DND-41 (cell line): Measurements from ENCODE around the gene MYH7.

Experiments
- EZH2 ChIP-seq: IDR thresholded peaks from 3 replicates; pipeline ENCODE4 v1.6.1; 2012; ENCODE audit warnings: borderline replicate concordance, low read depth, mild to moderate bottlenecking, moderate library complexity, low read length, inconsistent platforms; ENCODE audit not compliant: severe bottlenecking
- TF ChIP-seq, protein P1 (sequence below): IDR thresholded peaks from 2 replicates; pipeline ENCODE4 v1.5.1; 2012; ENCODE audit warnings: borderline replicate concordance, low read length, moderate library complexity, mild to moderate bottlenecking; ENCODE audit not compliant: poor library complexity, severe bottlenecking; ENCODE audit errors: extremely low read depth

DNA sequence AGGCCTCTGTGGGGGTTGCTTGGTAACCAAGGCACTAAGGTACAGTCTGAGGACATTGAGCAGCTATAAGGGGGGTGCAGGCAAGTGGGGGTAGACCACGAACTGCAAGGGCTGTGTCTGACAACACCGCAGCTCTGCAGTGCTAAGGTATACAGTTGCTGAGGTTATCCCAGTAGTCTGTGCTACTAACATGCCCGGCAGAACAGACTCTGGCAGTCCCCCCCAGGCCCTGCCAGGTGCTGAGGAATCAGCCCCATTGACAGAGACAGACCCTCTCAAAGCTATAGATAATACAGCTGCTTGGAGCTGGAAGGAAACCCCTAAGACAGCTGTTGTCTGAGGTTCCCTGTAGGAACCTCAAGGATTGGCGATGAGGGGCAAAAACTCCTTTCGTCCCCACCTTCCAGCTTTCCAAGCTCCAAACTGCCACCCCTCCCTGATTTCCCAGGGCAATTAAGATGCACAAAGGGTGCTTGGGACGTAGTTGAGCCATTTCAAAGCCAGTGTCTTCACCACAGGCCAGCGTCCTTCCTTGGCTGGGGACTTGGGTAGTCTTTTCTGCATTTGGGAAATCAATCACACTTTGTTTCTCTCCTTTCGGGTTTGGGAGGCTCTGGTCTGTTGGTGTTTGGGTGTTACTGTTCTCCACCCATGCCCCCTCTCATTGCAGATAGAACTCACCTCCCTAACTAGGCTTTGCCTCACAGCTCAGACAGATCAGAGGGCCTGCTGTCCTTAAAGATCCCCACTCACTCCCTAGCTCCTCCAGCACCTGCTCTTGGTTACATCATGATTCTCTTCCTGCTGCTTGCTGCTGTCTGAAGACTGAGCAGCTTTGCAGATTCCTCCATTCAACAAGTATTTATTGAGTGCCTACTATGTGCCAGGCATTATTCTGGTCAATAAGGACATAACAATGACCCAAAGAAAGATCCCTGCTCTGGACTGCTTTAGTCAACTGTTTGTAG, 2.0 kb upstream of the MYH7 start:
- TF ChIP-seq, protein P1, sequence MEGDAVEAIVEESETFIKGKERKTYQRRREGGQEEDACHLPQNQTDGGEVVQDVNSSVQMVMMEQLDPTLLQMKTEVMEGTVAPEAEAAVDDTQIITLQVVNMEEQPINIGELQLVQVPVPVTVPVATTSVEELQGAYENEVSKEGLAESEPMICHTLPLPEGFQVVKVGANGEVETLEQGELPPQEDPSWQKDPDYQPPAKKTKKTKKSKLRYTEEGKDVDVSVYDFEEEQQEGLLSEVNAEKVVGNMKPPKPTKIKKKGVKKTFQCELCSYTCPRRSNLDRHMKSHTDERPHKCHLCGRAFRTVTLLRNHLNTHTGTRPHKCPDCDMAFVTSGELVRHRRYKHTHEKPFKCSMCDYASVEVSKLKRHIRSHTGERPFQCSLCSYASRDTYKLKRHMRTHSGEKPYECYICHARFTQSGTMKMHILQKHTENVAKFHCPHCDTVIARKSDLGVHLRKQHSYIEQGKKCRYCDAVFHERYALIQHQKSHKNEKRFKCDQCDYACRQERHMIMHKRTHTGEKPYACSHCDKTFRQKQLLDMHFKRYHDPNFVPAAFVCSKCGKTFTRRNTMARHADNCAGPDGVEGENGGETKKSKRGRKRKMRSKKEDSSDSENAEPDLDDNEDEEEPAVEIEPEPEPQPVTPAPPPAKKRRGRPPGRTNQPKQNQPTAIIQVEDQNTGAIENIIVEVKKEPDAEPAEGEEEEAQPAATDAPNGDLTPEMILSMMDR: no peak
- TF ChIP-seq EZH2: no peak
